ENCODE data around the gene UGGT1. TPM values are rescaled to one million over a fixed set of nuclear protein-coding genes. Genes with fewer than 3 reads are reported as not detected.

Gene UGGT1
- total and polyA plus RNA-seq, 2 donors from 2014 or later, result 7.0 to 52.3 TPM

DNA sequence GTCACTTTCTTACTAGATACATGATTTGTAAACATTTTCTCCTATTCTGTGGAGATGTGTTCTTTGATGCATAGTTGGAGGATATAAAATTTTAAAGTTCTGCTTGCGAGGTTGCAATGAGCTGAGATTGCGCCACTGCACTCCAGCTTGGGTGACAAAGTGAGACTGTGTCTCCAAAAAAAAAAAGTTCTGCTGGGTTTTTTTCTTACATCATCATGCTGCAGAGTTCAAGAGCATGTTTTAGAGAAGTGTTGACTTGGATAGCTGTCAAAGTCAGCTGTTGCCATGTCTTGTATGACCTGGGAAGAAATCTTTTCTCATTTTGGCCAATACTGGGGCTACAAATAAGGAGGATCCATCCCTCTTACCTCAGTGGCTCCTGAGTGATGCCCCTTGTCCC is 71.3 kb downstream of the UGGT1 start:
- H3K27ac ChIP-seq (ENCODE audit: low read depth in 2 of 2, low read length in 2 of 2), result no peak overlapping the region
- H3K4me3 ChIP-seq (ENCODE audit: low read length in 3 of 3), result no peak overlapping the region
- H3K27me3 ChIP-seq (ENCODE audit: control insufficient read depth, insufficient read depth, low read length), result no peaks in the 10 kb centered on the region
- peaks cover 0 to 24% (median 15%) of the 10 kb centered on the region in 3 donors for H3K36me3 ChIP-seq (ENCODE audit: control insufficient read depth in 2 of 3, insufficient read depth in 3 of 3, low read length in 3 of 3)
- intact Hi-C loops (cut with DNase I), result no loop called here
- H3K9me3 ChIP-seq (ENCODE audit: control insufficient read depth in 2 of 3, insufficient read depth in 1 of 3, low read length in 3 of 3), result no peaks in the 10 kb centered on the region
- no peaks in the 10 kb centered on the region for H3K4me1 ChIP-seq (ENCODE audit: control insufficient read depth in 2 of 3, insufficient read depth in 2 of 3, low read depth in 1 of 3, low read length in 3 of 3)
- FAIRE-seq, result no peak
- TF ChIP-seq CTCF (IDR thresholded peaks at IDR 0.05; ENCODE audit: borderline replicate concordance, extremely low read depth, insufficient read depth), result no peak
- H3K9ac ChIP-seq (ENCODE audit: low read length in 3 of 3), result no peak overlapping the region
- no peak for DNase-seq

GRCh38 chr2:128164311-128164710 is 73.3 kb downstream of the UGGT1 start:
- Histone ChIP-seq H3K9me3 (ENCODE audit: control insufficient read depth in 2 of 3, insufficient read depth in 1 of 3, low read length in 3 of 3) (no peaks in the 10 kb centered on the region), H3K4me3 (ENCODE audit: low read length in 3 of 3) (no peak overlapping the region), H3K4me1 (ENCODE audit: control insufficient read depth in 2 of 3, insufficient read depth in 2 of 3, low read depth in 1 of 3, low read length in 3 of 3) (no peaks in the 10 kb centered on the region), H3K27me3 (ENCODE audit: control insufficient read depth, insufficient read depth, low read length) (no peaks in the 10 kb centered on the region), H3K36me3 (ENCODE audit: control insufficient read depth in 2 of 3, insufficient read depth in 3 of 3, low read length in 3 of 3) (peaks cover 0 to 19% (median 12%) of the 10 kb centered on the region in 3 donors), H3K9ac (ENCODE audit: low read length in 3 of 3) (no peak overlapping the region), H3K27ac (ENCODE audit: low read depth in 2 of 2, low read length in 2 of 2) (no peak overlapping the region)
- no peak for TF ChIP-seq CTCF (IDR thresholded peaks at IDR 0.05; ENCODE audit: borderline replicate concordance, extremely low read depth, insufficient read depth)
- no peak for FAIRE-seq
- no peak for DNase-seq
- intact Hi-C loops (cut with DNase I), result no loop called here

DNA sequence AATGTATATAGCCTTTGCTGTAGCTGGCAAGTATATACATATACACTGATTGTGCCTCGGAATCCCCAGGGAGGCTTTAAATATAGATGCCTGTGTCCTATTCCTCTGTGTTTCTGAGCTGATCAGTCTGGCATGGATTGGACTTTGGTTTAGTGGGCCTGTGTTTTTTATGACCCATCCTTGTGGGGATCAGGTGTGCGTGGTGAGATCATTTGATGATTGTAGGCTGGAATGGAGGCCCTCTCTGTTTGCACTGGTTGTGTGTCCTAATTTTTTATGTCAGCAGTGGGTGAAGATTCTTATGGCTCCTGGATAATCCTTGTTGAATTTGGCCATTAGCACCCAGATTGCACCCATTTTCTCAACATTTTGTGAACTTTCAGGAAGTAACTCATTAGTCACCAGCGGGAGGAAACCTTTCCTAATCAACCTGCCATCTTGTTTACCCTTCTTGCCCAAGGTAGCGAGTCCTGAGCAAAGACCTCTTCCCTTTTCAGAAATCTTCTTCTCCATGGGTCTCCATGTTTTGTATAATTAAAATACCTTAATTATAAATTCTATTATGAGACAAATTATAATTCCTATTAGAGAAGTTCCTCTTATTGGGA is 75.8 kb downstream of the UGGT1 start:
- H3K27ac ChIP-seq (ENCODE audit: low read depth in 2 of 2, low read length in 2 of 2), result no peak overlapping the region

More for the DNA sequence above, 75.8 kb downstream of the UGGT1 start:
- no peaks in the 10 kb centered on the region for H3K27me3 ChIP-seq (ENCODE audit: control insufficient read depth, insufficient read depth, low read length)
- FAIRE-seq, result no peak
- H3K9ac ChIP-seq (ENCODE audit: low read length in 3 of 3), result no peak overlapping the region
- peaks cover 0 to 24% (median 12%) of the 10 kb centered on the region in 3 donors for H3K36me3 ChIP-seq (ENCODE audit: control insufficient read depth in 2 of 3, insufficient read depth in 3 of 3, low read length in 3 of 3)
- H3K4me1 ChIP-seq (ENCODE audit: control insufficient read depth in 2 of 3, insufficient read depth in 2 of 3, low read depth in 1 of 3, low read length in 3 of 3), result no peaks in the 10 kb centered on the region
- no peaks in the 10 kb centered on the region for H3K9me3 ChIP-seq (ENCODE audit: control insufficient read depth in 2 of 3, insufficient read depth in 1 of 3, low read length in 3 of 3)
- no peak overlapping the region for H3K4me3 ChIP-seq (ENCODE audit: low read length in 3 of 3)
- no peak for DNase-seq
- intact Hi-C loops (cut with DNase I), result no loop called here
- no peak for TF ChIP-seq CTCF (IDR thresholded peaks at IDR 0.05; ENCODE audit: borderline replicate concordance, extremely low read depth, insufficient read depth)

All from kidney (tissue), 14 donors.